Mucosa of descending colon (tissue), 3 donors: ENCODE results near the gene DNAJC8. TPM values are rescaled to one million over a fixed set of nuclear protein-coding genes. Genes with fewer than 3 reads are reported as not detected.

Experiments used
- ATAC-seq: fragments of 200-7000 bp; cut with Tn5 transposase; one replicate; pipeline ENCODE4 v1.9.1; 2020; ENCODE audit warnings: mild to moderate bottlenecking, moderate library complexity
- DNase-seq, 3 donors: peaks; one replicate each; pipeline ENCODE4 v3.0.0-alpha.2; 2020
- H3K36me3 ChIP-seq: fragments of 200-600 bp; one replicate; pipeline ENCODE4 v1.8.0; 2021; ENCODE audit warnings: low read depth, mild to moderate bottlenecking
- H3K4me1 ChIP-seq: fragments of 200-600 bp; one replicate; pipeline ENCODE4 v1.8.0; 2021; ENCODE audit warnings: low read depth, mild to moderate bottlenecking
- H3K4me3 ChIP-seq: fragments of 200-600 bp; one replicate; pipeline ENCODE4 v1.8.0; 2021; ENCODE audit warnings: mild to moderate bottlenecking
- H3K9me3 ChIP-seq: fragments of 200-600 bp; one replicate; pipeline ENCODE4 v1.8.0; 2021; ENCODE audit warnings: mild to moderate bottlenecking
- intact Hi-C, 2 donors: fragments of 100-400 bp; cut with DNase I in 1 of 2; cut with micrococcal nuclease in 1 of 2; formaldehyde crosslinking; loops; one replicate each; pipeline versions ENCODE4 v1.11.0 to v1.11.1; 2022; cut with DNase I, micrococcal nuclease
- total RNA-seq, 3 donors: library from RNA; stranded (reverse); fragmentation: NEBNext Ultra II Directional in 2 of 3; extraction: Animal tissue kit (Norgen Biotek cat#: 25700) in 2 of 3; gene quantifications; one replicate each; pipeline versions ENCODE4 v1.2.1 to v1.2.4, GENCODE V29; 2021 to 2023
- TF ChIP-seq, protein P1 (sequence below): fragments of 200-600 bp; IDR thresholded peaks from one replicate; pipeline ENCODE4 v1.8.0; 2022; ENCODE audit warnings: antibody characterized with exemption, mild to moderate bottlenecking
- donor health status: DM: no; HTN: no; CAD: no; lungs with moderate emphysema.
- donor health status: DM: no; HTN: no; CAD: no.
- donor health status: DM: no; HTN: yes; CAD: no.

DNAJC8 gene
- total RNA-seq, 3 donors from 2014 or later: 41.6 to 76.7 (median 56.7) TPM

DNA sequence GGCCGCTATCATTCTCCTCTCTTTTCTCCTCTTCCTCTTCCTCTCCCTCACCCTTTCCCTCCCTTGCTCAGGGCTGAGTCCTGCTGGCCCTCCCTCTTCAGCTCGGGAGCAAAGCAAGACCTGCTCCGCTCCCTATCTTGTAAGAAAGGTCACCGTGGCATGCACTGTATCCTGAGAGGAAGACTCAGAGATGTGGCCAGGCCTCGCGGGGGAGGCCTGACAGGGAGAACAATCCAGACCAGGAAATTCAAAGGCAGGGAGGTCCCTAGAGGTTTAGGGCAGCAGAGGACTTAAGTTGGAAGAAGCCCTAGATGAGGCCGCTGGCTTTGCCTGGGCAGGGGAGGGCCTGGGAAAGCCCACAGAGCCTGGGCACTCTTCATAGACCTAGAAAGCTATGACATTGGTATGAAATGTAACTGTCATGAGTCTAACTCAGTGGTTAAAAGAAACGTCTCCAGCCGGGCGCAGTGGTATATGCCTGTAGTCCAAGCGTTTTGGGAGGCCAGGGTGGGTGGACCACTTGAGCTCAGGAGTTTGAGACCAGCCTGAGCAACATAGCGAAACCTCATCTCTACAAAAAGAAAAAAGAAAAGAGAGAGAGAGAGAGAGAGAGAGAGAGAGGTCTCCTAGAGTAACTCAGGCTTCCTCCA is 41.7 kb downstream of the DNAJC8 start:
- Histone ChIP-seq H3K9me3 (no peaks in the 10 kb centered on the region), H3K4me3 (no peak overlapping the region), H3K36me3 (no peaks in the 10 kb centered on the region), H3K4me1 (no peaks in the 10 kb centered on the region)
- DNase-seq (no peak), ATAC-seq (no peak)
- intact Hi-C loops: no loop called here
- TF ChIP-seq, protein P1, sequence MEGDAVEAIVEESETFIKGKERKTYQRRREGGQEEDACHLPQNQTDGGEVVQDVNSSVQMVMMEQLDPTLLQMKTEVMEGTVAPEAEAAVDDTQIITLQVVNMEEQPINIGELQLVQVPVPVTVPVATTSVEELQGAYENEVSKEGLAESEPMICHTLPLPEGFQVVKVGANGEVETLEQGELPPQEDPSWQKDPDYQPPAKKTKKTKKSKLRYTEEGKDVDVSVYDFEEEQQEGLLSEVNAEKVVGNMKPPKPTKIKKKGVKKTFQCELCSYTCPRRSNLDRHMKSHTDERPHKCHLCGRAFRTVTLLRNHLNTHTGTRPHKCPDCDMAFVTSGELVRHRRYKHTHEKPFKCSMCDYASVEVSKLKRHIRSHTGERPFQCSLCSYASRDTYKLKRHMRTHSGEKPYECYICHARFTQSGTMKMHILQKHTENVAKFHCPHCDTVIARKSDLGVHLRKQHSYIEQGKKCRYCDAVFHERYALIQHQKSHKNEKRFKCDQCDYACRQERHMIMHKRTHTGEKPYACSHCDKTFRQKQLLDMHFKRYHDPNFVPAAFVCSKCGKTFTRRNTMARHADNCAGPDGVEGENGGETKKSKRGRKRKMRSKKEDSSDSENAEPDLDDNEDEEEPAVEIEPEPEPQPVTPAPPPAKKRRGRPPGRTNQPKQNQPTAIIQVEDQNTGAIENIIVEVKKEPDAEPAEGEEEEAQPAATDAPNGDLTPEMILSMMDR: no peak

DNA sequence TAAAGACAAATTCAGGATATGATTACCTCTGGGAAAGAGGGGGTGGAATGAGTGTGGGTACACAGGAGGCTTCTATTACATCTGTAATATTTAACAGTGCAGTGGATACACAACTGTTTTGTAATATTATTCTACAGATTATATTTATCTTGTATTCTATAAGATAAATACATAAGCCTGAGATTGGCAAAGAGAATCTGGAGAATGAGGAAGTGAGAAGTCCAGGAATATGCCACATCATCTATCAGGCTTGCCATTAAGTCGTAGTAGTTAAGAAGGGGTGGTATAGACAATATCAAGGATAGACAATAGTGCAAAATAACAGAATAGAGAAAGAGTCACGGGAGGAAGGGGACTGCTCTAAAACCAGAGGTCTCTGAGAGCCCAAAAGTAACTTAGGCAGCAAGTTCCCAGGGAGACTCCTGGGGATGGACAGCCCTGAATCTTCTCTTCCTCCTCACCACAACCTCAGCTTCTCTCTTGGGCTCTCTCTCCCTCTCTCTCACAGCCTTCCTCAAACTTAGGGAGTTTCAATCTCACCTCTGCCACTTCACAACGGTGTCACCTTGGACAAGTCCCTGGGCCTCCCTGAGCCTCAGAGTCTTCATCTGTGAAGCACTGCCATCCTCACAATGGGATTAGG is 42.4 kb downstream of the DNAJC8 start:
- Histone ChIP-seq H3K9me3 (no peaks in the 10 kb centered on the region), H3K4me3 (no peak overlapping the region), H3K4me1 (no peaks in the 10 kb centered on the region), H3K36me3 (no peaks in the 10 kb centered on the region)
- TF ChIP-seq, protein P1: no peak
- intact Hi-C loops: no loop called here
- ATAC-seq: no peak
- no peak for DNase-seq

- intact Hi-C loops: no loop called here
- ATAC-seq (peak; percentile 34), DNase-seq (no peak)
- Histone ChIP-seq H3K9me3 (no peaks in the 10 kb centered on the region), H3K36me3 (no peaks in the 10 kb centered on the region), H3K4me1 (no peaks in the 10 kb centered on the region), H3K4me3 (no peak overlapping the region)
- TF ChIP-seq, protein P1: no peak
Observed at GRCh38 chr1:28185071-28185470, 47.8 kb downstream of the DNAJC8 start.

GRCh38 chr1:28180306-28181305 is 52.2 kb downstream of the DNAJC8 start:
- peak; percentile 42 for ATAC-seq
- intact Hi-C loops: no loop called here
- H3K36me3 ChIP-seq: no peaks in the 10 kb centered on the region

More at GRCh38 chr1:28180306-28181305, 52.2 kb downstream of the DNAJC8 start:
- H3K9me3 ChIP-seq: no peaks in the 10 kb centered on the region
- DNase-seq: no peak
- H3K4me1 ChIP-seq: no peaks in the 10 kb centered on the region
- no peak overlapping the region for H3K4me3 ChIP-seq
- TF ChIP-seq, protein P1: no peak
